Dendritic cell treated with granulocyte-macrophage colony-stimulating factor and Interleukin-4, amounts not matched to agents 40 ng/mL and 50 ng/mL, for 4 days (primary cell): Measurements from ENCODE around the gene TEX14.

Experiments used
- H3K27ac Mint-ChIP-seq: one replicate; pipeline ENCODE4 v1.8.0; 2022; ENCODE audit warnings: mild to moderate bottlenecking, mixed read lengths
- H3K27me3 Mint-ChIP-seq: one replicate; pipeline ENCODE4 v1.8.0; 2022; ENCODE audit warnings: mild to moderate bottlenecking, mixed read lengths
- H3K36me3 Mint-ChIP-seq: one replicate; pipeline ENCODE4 v1.8.0; 2022; ENCODE audit warnings: low read depth, mixed read lengths
- H3K4me1 Mint-ChIP-seq: one replicate; pipeline ENCODE4 v1.8.0; 2022; ENCODE audit warnings: low read depth, mixed read lengths
- H3K4me3 Mint-ChIP-seq: one replicate; pipeline ENCODE4 v1.8.0; 2022; ENCODE audit warnings: mild to moderate bottlenecking, moderate library complexity, mixed read lengths
- H3K9me3 Mint-ChIP-seq: one replicate; pipeline ENCODE4 v1.8.0; 2022; ENCODE audit warnings: mixed read lengths
- intact Hi-C: fragments of 100-400 bp; cut with micrococcal nuclease; formaldehyde crosslinking; loops from one replicate; pipeline ENCODE4 v1.15.0; 2022

The TEX14 gene

DNA sequence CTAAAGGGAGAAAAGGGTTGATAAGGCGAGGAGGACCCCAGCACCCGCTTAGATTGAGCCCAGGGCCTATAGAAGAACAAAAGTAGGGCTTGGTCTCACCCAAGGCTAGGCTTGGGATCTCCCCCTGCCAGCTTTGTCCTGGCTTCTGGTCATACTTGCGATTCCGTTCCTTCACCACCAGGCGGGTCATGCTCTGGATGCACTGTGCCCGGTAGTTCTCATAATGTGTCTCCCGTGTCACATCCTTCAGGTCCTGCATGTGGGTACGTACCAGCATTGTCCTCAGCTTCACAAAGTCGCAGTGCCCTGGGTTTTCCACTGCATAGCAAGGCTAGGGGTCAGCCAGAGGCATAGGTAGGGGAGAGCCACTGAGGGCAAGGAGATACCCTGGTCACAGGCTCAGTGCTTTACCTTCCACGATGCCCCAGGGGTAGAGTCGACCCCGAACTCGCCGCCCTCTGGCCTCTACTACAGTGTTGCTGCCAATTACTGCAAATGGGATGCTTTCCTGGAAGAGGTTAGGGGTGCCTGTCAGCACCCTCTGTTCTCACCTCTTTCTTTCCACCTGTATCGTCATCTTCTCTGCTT is 170.9 kb downstream of the TEX14 start:
- Mint-ChIP-seq H3K27me3 (peaks cover 10% of the 10 kb centered on the region), H3K9me3 (no peaks in the 10 kb centered on the region), H3K4me3 (no peak overlapping the region), H3K4me1 (peaks cover 22% of the 10 kb centered on the region), H3K36me3 (peaks cover 27% of the 10 kb centered on the region), H3K27ac (no peak overlapping the region)
- intact Hi-C loops, result no loop called here

DNA sequence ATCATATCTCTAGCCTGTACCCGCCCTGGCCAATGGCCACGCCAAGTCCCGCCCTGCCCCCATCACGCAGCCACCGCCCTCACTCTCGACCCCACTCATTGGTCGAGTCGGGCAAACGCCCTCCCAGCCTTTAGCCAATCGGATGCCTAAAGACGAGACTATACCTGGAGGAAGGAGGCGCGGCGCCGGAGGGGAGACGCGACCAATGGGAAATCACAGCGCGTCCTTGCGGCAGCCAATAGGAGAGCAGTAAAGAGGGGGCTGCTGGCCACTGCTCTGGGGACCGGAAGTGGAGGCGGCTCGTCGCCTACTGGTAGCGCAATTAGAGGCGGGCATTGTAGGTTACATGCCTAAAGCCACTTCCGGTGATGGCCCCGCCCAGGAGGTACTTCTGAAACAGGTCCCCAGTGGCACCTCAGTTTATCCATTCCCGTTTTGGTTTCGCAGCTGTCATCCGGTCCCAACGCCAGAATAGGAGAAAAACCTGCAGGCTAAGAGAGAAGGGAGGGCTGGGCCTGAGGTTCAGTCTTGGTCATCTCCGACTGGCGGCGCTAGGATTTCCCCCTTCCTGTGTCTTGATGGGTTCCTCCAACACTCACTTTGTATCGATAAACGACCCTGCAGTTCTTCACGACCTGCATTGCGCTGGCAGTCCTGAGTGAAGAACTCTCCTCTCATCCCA is 173.8 kb downstream of the TEX14 start:
- H3K27ac Mint-ChIP-seq, result peak overlapping the region; percentile 97
- H3K9me3 Mint-ChIP-seq, result no peaks in the 10 kb centered on the region
- H3K4me3 Mint-ChIP-seq, result peak overlapping the region; percentile 85
- H3K36me3 Mint-ChIP-seq, result peaks cover 47% of the 10 kb centered on the region
- intact Hi-C loops, result loop anchor here (1.0 kb wide), 4 partner anchors 69 to 487 kb away; no protein-coding TSS in a partner anchor
- peaks cover 10% of the 10 kb centered on the region for H3K27me3 Mint-ChIP-seq
- peaks cover 46% of the 10 kb centered on the region for H3K4me1 Mint-ChIP-seq

DNA sequence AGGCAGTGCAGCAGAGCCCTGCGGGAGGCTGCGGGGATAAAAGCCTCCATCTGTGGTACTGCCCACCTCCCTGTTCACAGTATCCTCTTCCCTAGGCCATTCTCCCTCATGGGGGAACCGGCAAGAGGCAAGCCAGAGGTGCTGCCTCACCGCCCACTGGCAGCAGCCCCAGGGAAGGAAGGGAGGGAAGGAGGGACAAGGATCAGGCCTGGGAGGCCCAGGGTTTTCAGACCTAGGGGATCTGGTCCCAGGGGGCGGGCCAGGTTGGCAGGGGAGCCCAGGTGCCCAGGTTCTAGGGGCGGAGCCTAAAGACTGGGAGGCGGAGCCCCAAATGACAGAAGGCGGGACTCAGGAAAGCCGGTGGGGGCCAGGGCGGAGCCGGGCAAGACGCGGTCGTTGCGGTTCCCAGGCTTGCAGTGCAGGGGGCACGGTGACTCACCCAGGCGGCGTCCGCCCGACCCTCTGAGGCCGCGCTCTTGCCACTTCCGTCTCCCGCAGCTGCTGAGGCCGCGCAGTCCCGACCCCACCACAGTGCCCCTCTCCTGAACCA is 174.4 kb downstream of the TEX14 start:
- peak overlapping the region; percentile 97 for H3K27ac Mint-ChIP-seq
- intact Hi-C loops, result no loop called here
- no peaks in the 10 kb centered on the region for H3K9me3 Mint-ChIP-seq
- H3K27me3 Mint-ChIP-seq, result peaks cover 7% of the 10 kb centered on the region
- H3K4me3 Mint-ChIP-seq, result peak overlapping the region; percentile 85
- H3K4me1 Mint-ChIP-seq, result peaks cover 51% of the 10 kb centered on the region
- peaks cover 53% of the 10 kb centered on the region for H3K36me3 Mint-ChIP-seq

DNA sequence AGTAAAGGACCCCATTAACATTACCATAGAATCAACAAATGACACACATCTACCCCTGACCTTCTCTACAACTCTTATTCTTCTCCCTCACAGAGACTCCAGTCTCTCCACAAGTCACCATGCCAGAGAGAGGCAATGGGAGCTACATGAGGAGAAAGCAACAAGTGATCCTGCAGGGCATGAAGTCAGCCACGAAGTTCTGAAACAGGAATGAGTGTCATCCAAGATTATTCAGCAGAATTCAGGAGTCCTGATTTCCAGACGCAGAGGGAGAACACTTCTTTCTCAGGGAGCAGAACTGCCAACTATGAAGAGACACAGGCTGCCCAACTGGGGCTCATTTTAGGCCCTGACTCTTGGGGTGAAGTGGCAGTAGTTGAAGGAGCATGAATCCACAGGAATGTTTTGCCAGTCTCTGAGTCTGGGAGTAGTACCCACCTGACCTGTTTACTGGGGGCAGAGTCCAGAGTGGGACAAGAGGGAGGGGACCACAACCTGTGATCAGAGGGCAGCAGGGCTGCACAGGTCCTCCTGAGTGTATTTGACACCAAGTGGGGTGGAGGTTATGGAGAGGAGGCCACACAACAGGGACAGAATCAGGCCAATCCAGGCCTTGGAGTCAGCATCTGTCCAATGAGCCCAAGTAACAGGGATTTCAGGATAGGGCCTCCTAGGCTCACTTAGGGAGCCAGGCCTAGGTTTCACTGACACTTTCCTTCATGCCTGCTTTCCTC is 175.0 kb downstream of the TEX14 start:
- H3K27ac Mint-ChIP-seq, result peak overlapping the region; percentile 97
- intact Hi-C loops, result no loop called here
- peaks cover 51% of the 10 kb centered on the region for H3K4me1 Mint-ChIP-seq
- peaks cover 7% of the 10 kb centered on the region for H3K27me3 Mint-ChIP-seq
- peak overlapping the region; percentile 85 for H3K4me3 Mint-ChIP-seq
- peaks cover 60% of the 10 kb centered on the region for H3K36me3 Mint-ChIP-seq
- no peaks in the 10 kb centered on the region for H3K9me3 Mint-ChIP-seq

- intact Hi-C loops, result no loop called here
- Mint-ChIP-seq H3K4me3 (no peak overlapping the region), H3K4me1 (peaks cover 52% of the 10 kb centered on the region), H3K9me3 (no peaks in the 10 kb centered on the region), H3K36me3 (peaks cover 75% of the 10 kb centered on the region), H3K27ac (peak overlapping the region; percentile 97), H3K27me3 (no peaks in the 10 kb centered on the region)
These were observed 176.6 kb downstream of the TEX14 start for GRCh38 chr17:58515286-58515685.

DNA sequence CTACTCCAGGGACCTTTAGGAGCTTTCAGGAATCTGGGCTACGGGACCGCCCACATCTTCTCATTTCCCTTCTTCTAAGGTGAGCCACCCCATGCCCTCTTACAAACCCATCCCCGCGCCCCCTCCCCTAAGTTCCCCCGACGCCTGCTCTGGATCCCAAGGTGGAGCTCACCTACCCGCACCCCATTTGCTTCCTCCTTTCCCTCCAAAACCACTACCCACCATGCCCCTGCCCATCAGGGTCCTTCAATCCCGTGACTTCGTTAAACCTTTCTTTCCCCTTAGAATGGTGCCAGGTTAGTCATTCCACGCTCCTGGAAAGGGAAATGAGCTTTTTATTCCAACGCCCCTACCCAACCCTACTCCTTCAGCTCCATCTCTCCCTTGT is 177.1 kb downstream of the TEX14 start:
- Mint-ChIP-seq H3K9me3 (no peaks in the 10 kb centered on the region), H3K27me3 (no peaks in the 10 kb centered on the region), H3K4me1 (peaks cover 52% of the 10 kb centered on the region), H3K36me3 (peaks cover 80% of the 10 kb centered on the region), H3K27ac (peak overlapping the region; percentile 97), H3K4me3 (peak overlapping the region; percentile 57)
- intact Hi-C loops, result no loop called here

DNA sequence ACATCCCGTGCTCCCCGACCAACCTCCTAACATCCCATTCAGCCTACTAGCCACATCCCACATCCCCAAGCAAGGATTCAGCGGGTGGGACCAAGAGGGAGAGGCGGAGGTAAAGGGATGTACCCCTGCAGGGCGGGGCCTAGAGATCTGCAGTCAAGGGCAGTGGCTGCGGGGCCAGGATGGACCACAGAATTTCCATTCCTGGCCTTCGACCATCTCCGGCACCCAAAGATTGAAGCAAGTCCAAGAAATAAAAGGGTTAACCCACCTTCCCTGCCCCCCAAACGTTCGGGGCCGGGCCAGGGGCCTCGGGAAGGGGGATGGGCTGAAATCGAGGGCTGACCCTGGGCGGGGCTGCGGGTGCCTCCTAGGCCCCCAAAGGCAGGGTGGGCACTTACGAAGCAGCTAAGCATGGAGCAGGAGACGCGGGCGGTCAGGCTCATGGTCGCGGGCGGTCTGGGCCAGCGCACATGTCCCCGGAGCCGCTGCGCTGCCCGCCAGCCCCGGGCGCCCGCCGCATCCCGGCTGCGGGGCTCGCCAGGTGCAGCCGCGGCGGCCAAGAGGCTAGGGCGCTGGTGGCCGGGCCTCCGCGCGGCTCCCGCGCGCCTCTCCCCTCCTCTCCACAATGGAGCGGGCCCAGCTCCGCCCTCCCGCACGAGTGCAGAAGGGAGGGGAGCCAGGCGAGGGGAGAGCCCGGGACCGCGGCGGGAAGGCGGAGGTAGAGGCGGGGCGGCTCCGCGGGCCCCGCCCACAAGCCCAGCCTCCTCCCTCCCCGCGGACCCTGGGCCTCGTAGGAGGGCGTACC is 177.7 kb downstream of the TEX14 start, which contains the start of gene MTMR4:
Gene MTMR4, minus strand, starts transcription at position 674 of the 805 bp plus-strand sequence. Its CDS starts 231 bp downstream, at position 443.
- intact Hi-C loops, result no loop called here
- H3K27ac Mint-ChIP-seq, result peak within 1 kb of the TSS; percentile 97
- peaks cover 51% of the 10 kb centered on the region for H3K4me1 Mint-ChIP-seq
- H3K9me3 Mint-ChIP-seq, result no peaks in the 10 kb centered on the region
- H3K36me3 Mint-ChIP-seq, result peaks cover 86% of the 10 kb centered on the region
- no peaks in the 10 kb centered on the region for H3K27me3 Mint-ChIP-seq
- peak within 1 kb of the TSS; percentile 76 for H3K4me3 Mint-ChIP-seq

- no peaks in the 10 kb centered on the region for H3K27me3 Mint-ChIP-seq
- H3K4me1 Mint-ChIP-seq, result peaks cover 58% of the 10 kb centered on the region
- H3K27ac Mint-ChIP-seq, result peak overlapping the region; percentile 65
- H3K4me3 Mint-ChIP-seq, result peak overlapping the region; percentile 76
- peaks cover 91% of the 10 kb centered on the region for H3K36me3 Mint-ChIP-seq
- intact Hi-C loops, result no loop called here
- no peaks in the 10 kb centered on the region for H3K9me3 Mint-ChIP-seq
These were observed 178.4 kb downstream of the TEX14 start for GRCh38 chr17:58513267-58513964.

GRCh38 chr17:58510075-58510474 is 181.8 kb downstream of the TEX14 start:
- H3K27ac Mint-ChIP-seq, result no peak overlapping the region
- H3K36me3 Mint-ChIP-seq, result peaks cover 88% of the 10 kb centered on the region
- no peaks in the 10 kb centered on the region for H3K9me3 Mint-ChIP-seq
- no peak overlapping the region for H3K4me3 Mint-ChIP-seq
- no peaks in the 10 kb centered on the region for H3K27me3 Mint-ChIP-seq
- peaks cover 67% of the 10 kb centered on the region for H3K4me1 Mint-ChIP-seq
- intact Hi-C loops, result no loop called here

DNA sequence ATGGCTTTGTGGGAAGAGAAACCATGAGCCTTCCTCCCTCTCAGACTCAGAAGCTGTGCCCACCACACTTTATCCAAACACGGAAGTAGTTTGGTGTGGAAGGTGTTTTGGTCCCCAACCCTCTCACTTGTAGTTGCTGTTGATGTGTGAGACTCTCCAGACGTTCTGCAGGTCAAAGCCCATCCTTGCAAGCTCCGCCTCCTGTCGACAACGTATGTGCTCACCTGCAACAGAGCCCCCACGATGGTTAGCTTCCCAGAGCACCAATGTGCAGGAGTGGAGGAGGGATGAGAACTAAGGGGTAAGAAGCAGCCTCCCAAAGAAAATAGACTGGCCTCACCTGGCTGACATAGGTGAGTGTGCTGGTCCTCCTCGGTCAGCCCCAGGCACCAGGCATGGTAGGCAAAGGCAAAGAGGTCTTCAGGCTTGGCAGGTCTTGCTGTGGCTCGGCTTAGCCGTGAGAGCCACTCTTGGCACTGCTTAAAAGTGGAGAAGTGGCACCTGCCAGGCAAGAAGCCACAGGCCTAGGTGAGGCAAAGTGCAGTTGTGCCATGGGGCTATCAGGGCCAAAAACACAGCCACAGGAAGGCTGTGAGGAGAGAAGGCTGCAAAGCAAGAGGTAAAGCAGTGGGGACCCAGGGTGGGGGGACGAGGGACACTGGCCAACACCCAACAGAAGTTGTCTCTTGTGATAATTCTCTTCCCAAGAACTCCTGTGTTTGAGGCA is 183.3 kb downstream of the TEX14 start:
- Mint-ChIP-seq H3K27me3 (no peaks in the 10 kb centered on the region), H3K36me3 (peaks cover 97% of the 10 kb centered on the region), H3K4me1 (peaks cover 71% of the 10 kb centered on the region), H3K27ac (peak overlapping the region; percentile 24), H3K9me3 (no peaks in the 10 kb centered on the region), H3K4me3 (no peak overlapping the region)
- intact Hi-C loops, result no loop called here

DNA sequence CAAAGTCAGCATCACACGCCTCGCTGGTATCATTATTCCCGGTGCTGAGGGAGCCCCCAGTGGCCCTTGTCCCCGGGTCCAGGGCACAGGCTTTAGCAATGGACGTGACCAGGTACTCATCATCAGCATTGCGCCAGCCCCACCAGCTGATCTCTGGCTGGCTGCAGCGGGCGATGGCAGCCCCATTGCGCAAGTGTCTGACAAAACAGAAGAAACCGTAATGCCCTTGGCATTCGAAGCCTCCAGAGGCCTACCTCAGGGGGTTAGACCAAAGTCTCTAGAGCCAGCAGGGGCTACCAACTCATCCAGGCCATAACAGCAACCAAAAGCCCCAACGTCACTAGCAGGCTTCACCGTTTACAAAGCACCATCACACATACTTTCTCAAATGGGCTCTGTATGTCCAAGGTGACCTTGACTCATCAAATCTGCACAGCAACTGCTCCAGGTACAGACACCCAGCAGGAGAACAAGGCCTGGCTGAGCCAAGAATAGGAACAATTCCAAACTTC is 184.7 kb downstream of the TEX14 start:
- Mint-ChIP-seq H3K4me3 (no peak overlapping the region), H3K36me3 (peaks cover 97% of the 10 kb centered on the region), H3K4me1 (peaks cover 65% of the 10 kb centered on the region), H3K9me3 (no peaks in the 10 kb centered on the region), H3K27me3 (no peaks in the 10 kb centered on the region), H3K27ac (peak overlapping the region; percentile 37)
- intact Hi-C loops, result no loop called here
